HG02870 (cell line): Measurements from ENCODE around the gene OLFML2A.
"Not testable (repeated sequence)": the region's sequence is repeated elsewhere in the genome, so short reads cannot be mapped to it uniquely, and the experiment has no call there.

Experiments
- ATAC-seq: cut with Tn5 transposase; IDR thresholded peaks from one replicate; pipeline ENCODE4 v1.9.1; 2021; ENCODE audit warnings: mild to moderate bottlenecking, moderate library complexity; ENCODE audit not compliant: unreplicated experiment

The OLFML2A gene

GRCh38 chr9:124760719-124761118 is 16.2 kb upstream of the OLFML2A start:
- no peak for ATAC-seq

- no peak for ATAC-seq
Measured at GRCh38 chr9:124761196-124761595, 15.7 kb upstream of the OLFML2A start.

GRCh38 chr9:124761710-124762109 is 15.2 kb upstream of the OLFML2A start:
- no peak for ATAC-seq

GRCh38 chr9:124762633-124763032 is 14.3 kb upstream of the OLFML2A start:
- no peak for ATAC-seq

- peak; percentile 68 for ATAC-seq
Measured at GRCh38 chr9:124764774-124765438, 12.0 kb upstream of the OLFML2A start.

- no peak for ATAC-seq
Measured at GRCh38 chr9:124765439-124765835, 11.5 kb upstream of the OLFML2A start.

GRCh38 chr9:124766326-124766725 is 10.6 kb upstream of the OLFML2A start:
- no peak for ATAC-seq

GRCh38 chr9:124766815-124767554 is 9.9 kb upstream of the OLFML2A start:
- ATAC-seq: no peak

- no peak for ATAC-seq
Measured at GRCh38 chr9:124767821-124768220, 9.1 kb upstream of the OLFML2A start.

GRCh38 chr9:124768334-124768733 is 8.6 kb upstream of the OLFML2A start:
- ATAC-seq: no peak

GRCh38 chr9:124768750-124769548 is 8.0 kb upstream of the OLFML2A start:
- no peak for ATAC-seq

GRCh38 chr9:124769549-124770358 is 7.2 kb upstream of the OLFML2A start:
- ATAC-seq: no peak

GRCh38 chr9:124770359-124771020 is 6.4 kb upstream of the OLFML2A start:
- no peak for ATAC-seq

GRCh38 chr9:124771021-124771866 is 5.7 kb upstream of the OLFML2A start, which contains the start of gene NR6A1:
Gene NR6A1, minus strand, starts transcription at chr9:124771311.
- ATAC-seq: peak; percentile 77

GRCh38 chr9:124771867-124772679 is 4.9 kb upstream of the OLFML2A start:
- ATAC-seq: no peak

GRCh38 chr9:124772877-124773276 is 4.1 kb upstream of the OLFML2A start:
- not testable (repeated sequence) for ATAC-seq

GRCh38 chr9:124773473-124774128 is 3.3 kb upstream of the OLFML2A start:
- no peak for ATAC-seq
